ENCODE data around the gene LRP1-AS.

- no peak for TF ChIP-seq CTCF (IDR thresholded peaks at IDR 0.05)
- no peak for TF ChIP-seq POLR2A (IDR thresholded peaks at IDR 0.05)
Measured at GRCh38 chr12:57138526-57139272, 8.7 kb downstream of the LRP1-AS start.
